HEK293 (cell line): ENCODE data around the gene FDXR.

Experiments used
- BCL11B ChIP-seq: fragments of 450-650 bp; formaldehyde crosslinking; IDR thresholded peaks from 2 replicates; pipeline ENCODE4 v1.5.1; 2016; ENCODE audit warnings: low read depth, missing biosample characterization, missing genetic modification characterization
- FEZF1 ChIP-seq: fragments of 450-650 bp; formaldehyde crosslinking; IDR thresholded peaks from 2 replicates; pipeline ENCODE4 v1.5.1; 2016; ENCODE audit warnings: missing biosample characterization, missing genetic modification characterization
- GLIS1 ChIP-seq: fragments of 450-650 bp; formaldehyde crosslinking; IDR thresholded peaks from 2 replicates; pipeline ENCODE4 v1.5.1; 2016; ENCODE audit warnings: missing biosample characterization, missing genetic modification characterization
- GLIS2 ChIP-seq: fragments of 450-650 bp; formaldehyde crosslinking; IDR thresholded peaks from 2 replicates; pipeline ENCODE4 v1.5.1; 2016; ENCODE audit warnings: missing biosample characterization, missing genetic modification characterization
- IKZF3 ChIP-seq: fragments of 450-650 bp; IDR thresholded peaks from 2 replicates; pipeline ENCODE4 v1.5.0; 2018; ENCODE audit warnings: missing biosample characterization, mild to moderate bottlenecking, missing genetic modification characterization, moderate library complexity
- PBX3 ChIP-seq: sonication (generic); formaldehyde crosslinking; IDR thresholded peaks from 2 replicates; pipeline ENCODE4 v1.8.1; 2022; ENCODE audit warnings: mild to moderate bottlenecking, moderate library complexity, missing genetic modification reagents
- PRDM4 ChIP-seq: fragments of 450-650 bp; formaldehyde crosslinking; IDR thresholded peaks from 2 replicates; pipeline ENCODE4 v1.5.1; 2017; ENCODE audit warnings: missing biosample characterization, missing genetic modification characterization
- WT1 ChIP-seq: fragments of 450-650 bp; formaldehyde crosslinking; IDR thresholded peaks from 2 replicates; pipeline ENCODE4 v1.5.1; 2016; ENCODE audit warnings: missing biosample characterization, missing genetic modification characterization
- YY1 ChIP-seq: fragments of 450-650 bp; formaldehyde crosslinking; IDR thresholded peaks from 2 replicates; pipeline ENCODE4 v1.5.1; 2018; ENCODE audit warnings: missing biosample characterization, missing genetic modification characterization
- ZBTB44 ChIP-seq: fragments of 450-650 bp; IDR thresholded peaks from 2 replicates; pipeline ENCODE4 v1.5.1; 2018; ENCODE audit warnings: missing biosample characterization, mild to moderate bottlenecking, missing genetic modification characterization
- ZBTB7A ChIP-seq: fragments of 450-650 bp; formaldehyde crosslinking; IDR thresholded peaks from 2 replicates; pipeline ENCODE4 v1.5.1; 2016; ENCODE audit warnings: low read depth, missing biosample characterization, missing genetic modification characterization
- ZNF175 ChIP-seq: fragments of 450-650 bp; formaldehyde crosslinking; IDR thresholded peaks from 2 replicates; pipeline ENCODE4 v1.5.1; 2016; ENCODE audit warnings: missing biosample characterization, missing genetic modification characterization
- ZNF324 ChIP-seq: fragments of 450-650 bp; formaldehyde crosslinking; IDR thresholded peaks from 2 replicates; pipeline ENCODE4 v1.5.1; 2016; ENCODE audit warnings: missing biosample characterization, missing genetic modification characterization
- ZNF341 ChIP-seq: fragments of 450-650 bp; formaldehyde crosslinking; IDR thresholded peaks from 2 replicates; pipeline ENCODE4; 2016; ENCODE audit warnings: low read depth, missing biosample characterization, missing genetic modification characterization
- ZNF426 ChIP-seq: fragments of 450-650 bp; formaldehyde crosslinking; IDR thresholded peaks from 2 replicates; pipeline ENCODE4 v1.5.1; 2017; ENCODE audit warnings: missing biosample characterization, missing genetic modification characterization, mild to moderate bottlenecking, inconsistent platforms, moderate library complexity
- ZNF433 ChIP-seq: fragments of 450-650 bp; formaldehyde crosslinking; IDR thresholded peaks from 2 replicates; pipeline ENCODE4 v1.5.1; 2016; ENCODE audit warnings: missing biosample characterization, missing genetic modification characterization, low read depth
- ZNF510 ChIP-seq: fragments of 450-650 bp; formaldehyde crosslinking; IDR thresholded peaks from 2 replicates; pipeline ENCODE4 v1.5.1; 2018; ENCODE audit warnings: mild to moderate bottlenecking, missing genetic modification characterization, missing biosample characterization; ENCODE audit not compliant: insufficient replicate concordance
- ZNF514 ChIP-seq: fragments of 450-650 bp; formaldehyde crosslinking; IDR thresholded peaks from 2 replicates; pipeline ENCODE4 v1.5.1; 2016; ENCODE audit warnings: missing biosample characterization, missing genetic modification characterization
- ZNF518A ChIP-seq: fragments of 450-650 bp; formaldehyde crosslinking; conservative IDR thresholded peaks from 2 replicates; pipeline ENCODE4 v1.5.1; 2016; ENCODE audit warnings: low read depth, missing biosample characterization, missing genetic modification characterization
- ZNF544 ChIP-seq: fragments of 450-650 bp; formaldehyde crosslinking; IDR thresholded peaks from 2 replicates; pipeline ENCODE4 v1.5.0; 2017; ENCODE audit warnings: missing biosample characterization, missing genetic modification characterization
- ZNF596 ChIP-seq: fragments of 450-650 bp; IDR thresholded peaks from 2 replicates; pipeline ENCODE4 v1.5.0; 2018; ENCODE audit warnings: missing biosample characterization, mild to moderate bottlenecking, missing genetic modification characterization, moderate library complexity
- ZNF623 ChIP-seq: fragments of 450-650 bp; formaldehyde crosslinking; IDR thresholded peaks from 2 replicates; pipeline ENCODE4 v1.5.1; 2016; ENCODE audit warnings: missing biosample characterization, missing genetic modification characterization
- ZNF629 ChIP-seq: fragments of 450-650 bp; formaldehyde crosslinking; IDR thresholded peaks from 2 replicates; pipeline ENCODE4 v1.5.1; 2017; ENCODE audit warnings: missing biosample characterization, missing genetic modification characterization
- ZNF639 ChIP-seq: fragments of 450-650 bp; formaldehyde crosslinking; IDR thresholded peaks from 2 replicates; pipeline ENCODE4 v1.5.1; 2016; ENCODE audit warnings: missing biosample characterization, missing genetic modification characterization
- ZNF707 ChIP-seq: fragments of 450-650 bp; formaldehyde crosslinking; IDR thresholded peaks from 2 replicates; pipeline ENCODE4 v1.5.1; 2016; ENCODE audit warnings: missing biosample characterization, missing genetic modification characterization
- ZSCAN18 ChIP-seq: fragments of 450-650 bp; formaldehyde crosslinking; IDR thresholded peaks from 2 replicates; pipeline ENCODE4 v1.5.1; 2016; ENCODE audit warnings: missing biosample characterization, missing genetic modification characterization

Gene FDXR

GRCh38 chr17:74862108-74862901 is 10.5 kb downstream of the FDXR start (continued):
- TF ChIP-seq ZNF341 (tag by site-specific recombination): peak; percentile 81
- TF ChIP-seq ZNF433 (tag by site-specific recombination): no peak
- TF ChIP-seq PBX3 (CRISPR knock-in tag): no peak
- no peak for TF ChIP-seq ZNF514 (tag by site-specific recombination)
- no peak for TF ChIP-seq FEZF1 (tag by site-specific recombination)
- TF ChIP-seq BCL11B: peak; percentile 84
- no peak for TF ChIP-seq YY1 (tag by site-specific recombination)
- no peak for TF ChIP-seq GLIS2 (tag by site-specific recombination)
- no peak for TF ChIP-seq ZNF639 (tag by site-specific recombination)
- no peak for TF ChIP-seq ZNF518A (tag by site-specific recombination)
- TF ChIP-seq ZBTB44 (tag by site-specific recombination): no peak
- TF ChIP-seq ZSCAN18 (tag by site-specific recombination): no peak
- no peak for TF ChIP-seq ZNF426 (tag by site-specific recombination)
- no peak for TF ChIP-seq ZNF544 (tag by site-specific recombination)
- TF ChIP-seq GLIS1 (tag by site-specific recombination): no peak
- TF ChIP-seq WT1 (tag by site-specific recombination): no peak
- TF ChIP-seq ZNF324 (tag by site-specific recombination): no peak
- no peak for TF ChIP-seq ZNF510 (tag by site-specific recombination)
- no peak for TF ChIP-seq ZNF623 (tag by site-specific recombination)
- no peak for TF ChIP-seq ZNF596 (tag by site-specific recombination)
- TF ChIP-seq ZNF175 (tag by site-specific recombination): no peak
- no peak for TF ChIP-seq IKZF3
- no peak for TF ChIP-seq ZNF707 (tag by site-specific recombination)
- TF ChIP-seq ZBTB7A (tag by site-specific recombination): peak; percentile 79; the same call in 1 of the 2 replicates
- no peak for TF ChIP-seq ZNF629
- no peak for TF ChIP-seq PRDM4 (tag by site-specific recombination)
